HG02981 (cell line): ENCODE results near the gene ARFGEF2.
"Not testable (repeated sequence)": the region's sequence is repeated elsewhere in the genome, so short reads cannot be mapped to it uniquely, and the experiment has no call there.

Source experiments
- ATAC-seq: cut with Tn5 transposase; IDR thresholded peaks from one replicate; pipeline ENCODE4 v1.9.1; 2021; ENCODE audit warnings: mild to moderate bottlenecking, moderate library complexity; ENCODE audit not compliant: unreplicated experiment

ARFGEF2 gene

GRCh38 chr20:49046087-49046900 lies 124.8 kb downstream of the ARFGEF2 start, which contains the start of gene CSE1L:
TSS of gene CSE1L (plus strand) at chr20:49046312. CDS start at chr20:49058464, 12,152 bp downstream.
- ATAC-seq = peak; percentile 87

GRCh38 chr20:49052334-49052733 lies 130.8 kb downstream of the ARFGEF2 start:
- ATAC-seq = no peak

- ATAC-seq = peak; percentile 74
These were observed 132.6 kb downstream of the ARFGEF2 start for GRCh38 chr20:49054056-49054643.

GRCh38 chr20:49063279-49063678 lies 141.8 kb downstream of the ARFGEF2 start:
- ATAC-seq = no peak

- ATAC-seq = no peak
These were observed 153.0 kb downstream of the ARFGEF2 start for GRCh38 chr20:49074521-49074920.

GRCh38 chr20:49078310-49078709 lies 156.8 kb downstream of the ARFGEF2 start:
- no peak for ATAC-seq

GRCh38 chr20:49082295-49082694 lies 160.8 kb downstream of the ARFGEF2 start:
- ATAC-seq = not testable (repeated sequence)
